Adrenal gland (tissue), 12 donors: ENCODE data around the gene IRAK1BP1. TPM values are rescaled to one million over a fixed set of nuclear protein-coding genes. Genes with fewer than 3 reads are reported as not detected.

Experiments
- DNase-seq, 7 donors: peaks; one replicate each; pipeline ENCODE4 v3.0.0-alpha.2; 2019 to 2020
- H3K27ac ChIP-seq, 5 donors: fragments of 200-600 bp; sonication (generic) in 4 of 5; 1 replicate in 3 of 5; 2 replicates in 2 of 5; pipeline versions ENCODE4 v1.5.1 to v1.8.0; 2016 to 2020; ENCODE audit warnings: mild to moderate bottlenecking in 1 of 5
- H3K27me3 ChIP-seq: fragments of 200-600 bp; 2 replicates; pipeline ENCODE4 v1.8.0; 2021
- H3K36me3 ChIP-seq, 2 donors: fragments of 200-600 bp; replicated peaks in 1 of 2; 1 replicate in 1 of 2; 2 replicates in 1 of 2; pipeline versions ENCODE4 v1.5.1 to v1.8.0; 2018 to 2022
- H3K4me1 ChIP-seq, 2 donors: fragments of 200-600 bp; replicated peaks in 1 of 2; 1 replicate in 1 of 2; 2 replicates in 1 of 2; pipeline versions ENCODE4 v1.5.1 to v1.8.0; 2018 to 2021
- H3K4me3 ChIP-seq, 4 donors: fragments of 200-600 bp; sonication (generic) in 3 of 4; one replicate each; pipeline ENCODE4 v1.5.1; 2016 to 2018
- H3K9me3 ChIP-seq, 3 donors: fragments of 200-600 bp; sonication (generic) in 1 of 3; replicated peaks in 1 of 3; 1 replicate in 2 of 3; 2 replicates in 1 of 3; pipeline versions ENCODE4 v1.5.1 to v1.8.0; 2016 to 2021
- POLR2A ChIP-seq, 2 donors: fragments of 450-650 bp; IDR thresholded peaks; one replicate each; pipeline ENCODE4 v1.6.1; 2017; ENCODE audit warnings: antibody characterized with exemption in 2 of 2, mild to moderate bottlenecking in 2 of 2, moderate library complexity in 1 of 2
- WGBS, 4 donors: extraction: QIAGEN DNeasy Blood & Tissue Kit in 2 of 4; methylation state at CpG; one replicate each; pipeline versions ENCODE4 v1.1.5 to v1.1.7; 2013 to 2017; 5-methylcytosine and 5-hydroxymethylcytosine counted together
- intact Hi-C, 2 donors: fragments of 100-400 bp; cut with DNase I; formaldehyde crosslinking; loops; one replicate each; pipeline versions ENCODE4 v1.14.1 to v1.15.0; 2022 to 2023
- polyA plus RNA-seq, 3 donors: library from polyadenylated mRNA; stranded (reverse); fragments of 200-250 nt in 2 of 3; fragments of 350-450 nt in 1 of 3; fragmentation: Illumina TruSeq in 1 of 3; extraction: RNeasy Lipid Tissue Mini Kit (QIAGEN cat#74804) in 1 of 3; gene quantifications; one replicate each; pipeline ENCODE4 v1.2.3, GENCODE V29; 2013 to 2014
- total RNA-seq, 9 donors: library from RNA; depleted of rRNA in 4 of 9; stranded (reverse); fragments of >200 nt in 4 of 9; fragments of 120-200 nt in 1 of 9; fragmentation: NEBNext Ultra II Directional in 1 of 9; extraction: Animal tissue kit (Norgen Biotek cat#: 25700) in 1 of 9; gene quantifications; one replicate each; pipeline versions ENCODE4 v1.1.0 to v1.2.4, GENCODE V29; 2013 to 2023
- TF ChIP-seq, protein P1 (sequence below), 6 experiments: fragments of 450-650 bp in 4 of 6; fragments of 200-600 bp in 2 of 6; sonication (generic) in 1 of 6; IDR thresholded peaks; 1 replicate in 5 of 6; 2 replicates in 1 of 6; pipeline versions ENCODE4 v1.5.1 to v1.8.0; 2016 to 2021; ENCODE audit warnings: antibody characterized with exemption in 6 of 6, mild to moderate bottlenecking in 2 of 6, moderate library complexity in 1 of 6
- donor health status: healthy with polysubstance abuse.
- donor health status: Bipolar disorder and iron deficiency.
- donor health status: DM: yes; HTN: yes; CAD: no.
- donor health status: DM: no; HTN: no; CAD: no.
- donor health status: DM: no; HTN: no; CAD: no.
- donor health status: DM: yes; HTN: yes; CAD: no.

IRAK1BP1 gene
- total and polyA plus RNA-seq, 12 donors = 2.0 to 8.5 (median 4.4) TPM

DNA sequence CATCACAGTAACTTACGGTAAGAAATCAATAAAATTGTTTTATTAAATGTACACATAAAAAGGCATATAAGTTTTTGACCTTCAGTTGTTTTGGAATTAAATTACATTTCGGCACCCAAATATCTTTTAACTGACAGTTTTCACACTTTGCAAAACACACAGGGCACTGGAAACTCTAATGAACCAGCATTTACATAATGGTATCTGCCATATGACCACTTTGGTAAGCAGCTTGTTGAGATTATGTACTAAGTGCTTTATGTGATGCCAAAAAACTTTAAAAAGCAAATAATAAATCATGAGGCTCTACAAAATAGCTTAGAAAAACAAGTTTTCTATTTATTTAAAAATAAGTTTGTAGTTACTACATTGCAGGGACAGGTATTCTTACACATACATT lies 68.2 kb downstream of the IRAK1BP1 start:
- TF ChIP-seq POLR2A (IDR thresholded peaks at IDR 0.05) = no peak
- no peaks in the 10 kb centered on the region for H3K27me3 ChIP-seq
- H3K27ac ChIP-seq = no peak overlapping the region
- H3K4me3 ChIP-seq = no peak overlapping the region
- no peak for DNase-seq
- H3K36me3 ChIP-seq = peaks cover 0 to 2% of the 10 kb centered on the region in 2 donors
- intact Hi-C loops = no loop called here
- peaks cover 0 to 6% (median 0%) of the 10 kb centered on the region in 3 donors for H3K9me3 ChIP-seq
- no peaks in the 10 kb centered on the region for H3K4me1 ChIP-seq
- WGBS, 4 donors = 96 to 98% (median 96%) methylated on average over 2 of the region's 2 CpGs

DNA sequence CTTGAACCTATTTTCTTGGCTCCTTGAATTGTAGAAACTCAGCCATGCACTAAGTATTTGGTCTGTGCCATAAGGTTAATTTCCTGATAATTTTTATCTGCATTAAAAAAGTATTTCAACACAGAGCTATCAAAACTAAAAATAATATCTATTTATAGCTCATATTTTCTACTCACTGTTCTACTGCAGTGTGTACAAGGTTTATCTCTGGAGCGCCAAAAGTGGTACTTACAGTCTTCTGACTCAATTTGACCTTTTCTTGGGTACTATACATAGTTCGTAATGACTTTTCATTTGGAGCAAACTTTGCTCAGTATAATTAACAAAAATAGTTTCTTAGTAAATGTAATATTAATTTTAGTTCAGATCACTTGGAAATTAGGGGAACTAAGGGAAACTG lies 69.2 kb downstream of the IRAK1BP1 start:
- Histone ChIP-seq H3K27me3 (no peaks in the 10 kb centered on the region), H3K4me3 (no peak overlapping the region), H3K4me1 (no peaks in the 10 kb centered on the region), H3K27ac (no peak overlapping the region), H3K9me3 (peaks cover 0 to 6% (median 0%) of the 10 kb centered on the region in 3 donors), H3K36me3 (peaks cover 0 to 8% of the 10 kb centered on the region in 2 donors)
- no peak for DNase-seq
- intact Hi-C loops = no loop called here
- WGBS, 4 donors = 85 to 94% (median 91%) methylated on average over 2 of the region's 2 CpGs
- TF ChIP-seq POLR2A (IDR thresholded peaks at IDR 0.05) = no peak

DNA sequence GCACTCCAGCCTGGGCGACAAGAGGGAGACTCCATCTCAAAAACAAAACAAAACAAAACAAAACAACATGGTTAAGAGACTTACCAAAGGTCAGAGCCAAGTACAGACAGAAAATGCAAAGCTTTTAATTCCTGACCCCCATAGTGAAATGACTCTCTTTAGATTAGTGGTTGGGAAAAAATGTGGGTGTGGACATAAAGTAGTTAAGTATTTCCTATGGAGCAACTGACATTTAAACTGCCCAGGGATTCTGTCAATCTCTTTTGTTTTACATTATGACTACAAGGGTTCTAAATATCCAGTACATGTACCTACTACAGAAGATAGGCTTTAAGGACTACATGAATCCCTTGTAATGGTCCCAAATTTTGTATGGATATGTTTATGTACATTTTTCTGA lies 75.1 kb downstream of the IRAK1BP1 start:
- Histone ChIP-seq H3K9me3 (peaks cover 0 to 6% (median 0%) of the 10 kb centered on the region in 3 donors), H3K27ac (no peak overlapping the region), H3K4me1 (no peaks in the 10 kb centered on the region), H3K36me3 (peaks cover 0 to 45% of the 10 kb centered on the region in 2 donors), H3K27me3 (no peaks in the 10 kb centered on the region), H3K4me3 (no peak overlapping the region)
- TF ChIP-seq, protein P1, sequence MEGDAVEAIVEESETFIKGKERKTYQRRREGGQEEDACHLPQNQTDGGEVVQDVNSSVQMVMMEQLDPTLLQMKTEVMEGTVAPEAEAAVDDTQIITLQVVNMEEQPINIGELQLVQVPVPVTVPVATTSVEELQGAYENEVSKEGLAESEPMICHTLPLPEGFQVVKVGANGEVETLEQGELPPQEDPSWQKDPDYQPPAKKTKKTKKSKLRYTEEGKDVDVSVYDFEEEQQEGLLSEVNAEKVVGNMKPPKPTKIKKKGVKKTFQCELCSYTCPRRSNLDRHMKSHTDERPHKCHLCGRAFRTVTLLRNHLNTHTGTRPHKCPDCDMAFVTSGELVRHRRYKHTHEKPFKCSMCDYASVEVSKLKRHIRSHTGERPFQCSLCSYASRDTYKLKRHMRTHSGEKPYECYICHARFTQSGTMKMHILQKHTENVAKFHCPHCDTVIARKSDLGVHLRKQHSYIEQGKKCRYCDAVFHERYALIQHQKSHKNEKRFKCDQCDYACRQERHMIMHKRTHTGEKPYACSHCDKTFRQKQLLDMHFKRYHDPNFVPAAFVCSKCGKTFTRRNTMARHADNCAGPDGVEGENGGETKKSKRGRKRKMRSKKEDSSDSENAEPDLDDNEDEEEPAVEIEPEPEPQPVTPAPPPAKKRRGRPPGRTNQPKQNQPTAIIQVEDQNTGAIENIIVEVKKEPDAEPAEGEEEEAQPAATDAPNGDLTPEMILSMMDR (IDR thresholded peaks at IDR 0.05) = no peak
- TF ChIP-seq POLR2A (IDR thresholded peaks at IDR 0.05) = no peak
- WGBS, 4 donors = 97 to 100% (median 100%) methylated on average over 1 of the region's 1 CpG
- intact Hi-C loops = no loop called here
- DNase-seq = no peak

DNA sequence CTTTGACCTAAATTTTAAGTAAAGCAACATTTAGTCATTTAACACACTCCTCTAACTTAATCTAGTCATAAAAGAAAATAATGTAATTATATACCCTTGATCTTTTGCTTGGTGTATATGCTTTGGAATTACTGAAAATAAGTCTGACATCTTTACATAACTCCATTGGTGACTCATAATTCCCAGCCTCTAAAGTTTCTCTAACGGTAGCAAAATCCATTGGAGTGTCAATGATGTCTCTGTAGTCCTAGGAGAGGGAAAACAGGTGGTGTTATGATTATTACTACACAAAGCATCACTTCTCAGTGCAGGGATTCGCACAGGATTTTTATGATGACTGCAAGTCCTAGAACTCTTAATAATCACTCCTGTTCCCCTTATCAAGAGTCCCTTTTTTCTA lies 80.2 kb downstream of the IRAK1BP1 start:
- Histone ChIP-seq H3K9me3 (peaks cover 0 to 6% (median 0%) of the 10 kb centered on the region in 3 donors), H3K36me3 (peaks cover 0 to 41% of the 10 kb centered on the region in 2 donors), H3K4me3 (no peak overlapping the region), H3K27me3 (no peaks in the 10 kb centered on the region), H3K27ac (no peak overlapping the region), H3K4me1 (no peaks in the 10 kb centered on the region)
- DNase-seq = no peak
- 86 to 91% (median 88%) methylated on average over 2 of the region's 2 CpGs for WGBS, 4 donors
- no peak for TF ChIP-seq POLR2A (IDR thresholded peaks at IDR 0.05)
- TF ChIP-seq, protein P1 (IDR thresholded peaks at IDR 0.05) = no peak
- intact Hi-C loops = no loop called here

DNA sequence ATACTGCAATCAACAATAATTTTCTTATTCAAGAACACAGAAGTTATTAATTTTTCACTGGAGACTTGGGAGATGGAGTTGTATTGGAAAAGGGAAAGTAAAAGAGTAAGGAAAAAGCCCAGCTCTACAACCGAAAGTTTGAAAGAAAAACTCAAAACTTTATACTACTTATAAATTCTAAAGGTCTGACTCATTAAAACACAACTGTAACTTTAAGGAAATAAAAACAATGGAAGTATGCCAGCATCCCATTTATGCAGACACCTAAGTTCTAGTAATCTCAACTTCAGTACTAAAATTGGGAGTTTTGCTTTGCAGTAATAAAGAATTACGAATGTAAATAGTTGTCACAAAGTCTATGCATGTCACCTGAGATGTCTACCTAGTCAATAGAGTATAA lies 80.6 kb downstream of the IRAK1BP1 start:
- WGBS, 4 donors = 96 to 99% (median 98%) methylated on average over 2 of the region's 2 CpGs
- Histone ChIP-seq H3K4me3 (no peak overlapping the region), H3K27ac (no peak overlapping the region), H3K27me3 (no peaks in the 10 kb centered on the region), H3K36me3 (peaks cover 0 to 44% of the 10 kb centered on the region in 2 donors), H3K9me3 (peaks cover 0 to 6% (median 0%) of the 10 kb centered on the region in 3 donors), H3K4me1 (no peaks in the 10 kb centered on the region)
- TF ChIP-seq POLR2A (IDR thresholded peaks at IDR 0.05) = no peak
- TF ChIP-seq, protein P1 (IDR thresholded peaks at IDR 0.05) = no peak
- intact Hi-C loops = no loop called here
- DNase-seq = no peak
